Measurements from ENCODE around the gene DMAC2.

- TF ChIP-seq CTCF (IDR thresholded peaks at IDR 0.05) (no peak), POLR2A (IDR thresholded peaks at IDR 0.05) (no peak)
Measured at GRCh38 chr19:41384351-41384750, 55.4 kb downstream of the DMAC2 start.

Data from testis (tissue), 2 donors.